ENCODE results near the gene HCFC1. TPM values are rescaled to one million over a fixed set of nuclear protein-coding genes. Genes with fewer than 3 reads are reported as not detected.

Gene HCFC1
- total and polyA plus RNA-seq, 4 donors: 13.1 to 56.3 (median 35.9) TPM

DNA sequence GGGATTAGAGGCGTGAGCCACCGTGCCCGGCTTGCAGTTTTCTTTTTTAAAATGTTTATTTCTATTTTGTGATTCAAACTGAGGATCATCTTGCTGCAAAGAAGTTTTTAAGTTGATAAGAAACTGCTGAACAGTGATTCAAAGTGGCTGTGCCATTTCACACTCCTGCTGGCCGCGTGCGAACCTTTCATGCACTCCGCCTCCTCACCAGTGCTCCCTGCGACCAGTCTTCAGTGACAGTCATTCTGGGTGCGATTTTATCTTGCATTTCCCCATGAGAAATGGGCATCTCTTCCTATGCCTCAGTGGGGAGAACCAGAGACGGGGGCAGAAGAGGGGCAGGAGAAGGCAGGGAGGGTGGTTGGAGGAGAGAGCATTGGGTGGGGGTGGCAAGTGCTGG is 22.4 kb upstream of the HCFC1 start:
- Histone ChIP-seq H3K27ac (ENCODE audit: low read depth, low read length) (no peak overlapping the region), H3K27me3 (ENCODE audit: control insufficient read depth, insufficient read depth, low read length) (no peaks in the 10 kb centered on the region), H3K4me1 (ENCODE audit: control insufficient read depth, insufficient read depth, low read length) (no peaks in the 10 kb centered on the region), H3K36me3 (ENCODE audit: control insufficient read depth, insufficient read depth, low read length) (no peaks in the 10 kb centered on the region), H3K4me3 (ENCODE audit: low read depth, low read length) (no peak overlapping the region), H3K9me3 (ENCODE audit: control insufficient read depth, insufficient read depth, low read length) (no peaks in the 10 kb centered on the region)
- DNase-seq (ENCODE audit: low read depth in 4 of 6, low spot score in 6 of 6): no peak
- WGBS (ENCODE audit: insufficient coverage): 86% methylated on average over 6 of the region's 10 CpGs

DNA sequence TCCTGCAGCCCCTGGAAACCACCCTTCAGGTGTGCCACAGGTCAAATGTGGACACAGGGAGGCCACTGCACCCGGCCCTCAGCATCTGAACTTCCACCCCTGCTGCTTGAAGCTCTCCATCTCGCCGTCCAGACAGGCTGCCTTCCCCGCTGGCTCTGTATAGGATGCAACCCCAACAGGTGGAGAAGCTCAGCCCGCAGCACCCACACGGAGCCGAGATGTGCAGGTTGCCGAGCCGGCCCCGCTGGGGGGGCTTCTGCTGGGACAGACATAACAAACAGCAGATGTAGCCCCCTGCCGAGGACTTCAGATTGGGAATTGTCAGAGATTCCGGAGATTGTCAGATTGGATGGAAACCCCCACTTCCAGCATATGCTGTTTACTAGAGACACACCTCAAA is 21.5 kb upstream of the HCFC1 start:
- WGBS (ENCODE audit: insufficient coverage): 85% methylated on average over 10 of the region's 12 CpGs
- Histone ChIP-seq H3K27me3 (ENCODE audit: control insufficient read depth, insufficient read depth, low read length) (no peaks in the 10 kb centered on the region), H3K4me1 (ENCODE audit: control insufficient read depth, insufficient read depth, low read length) (no peaks in the 10 kb centered on the region), H3K27ac (ENCODE audit: low read depth, low read length) (no peak overlapping the region), H3K36me3 (ENCODE audit: control insufficient read depth, insufficient read depth, low read length) (no peaks in the 10 kb centered on the region), H3K9me3 (ENCODE audit: control insufficient read depth, insufficient read depth, low read length) (no peaks in the 10 kb centered on the region), H3K4me3 (ENCODE audit: low read depth, low read length) (no peak overlapping the region)
- DNase-seq (ENCODE audit: low read depth in 4 of 6, low spot score in 6 of 6): no peak

DNA sequence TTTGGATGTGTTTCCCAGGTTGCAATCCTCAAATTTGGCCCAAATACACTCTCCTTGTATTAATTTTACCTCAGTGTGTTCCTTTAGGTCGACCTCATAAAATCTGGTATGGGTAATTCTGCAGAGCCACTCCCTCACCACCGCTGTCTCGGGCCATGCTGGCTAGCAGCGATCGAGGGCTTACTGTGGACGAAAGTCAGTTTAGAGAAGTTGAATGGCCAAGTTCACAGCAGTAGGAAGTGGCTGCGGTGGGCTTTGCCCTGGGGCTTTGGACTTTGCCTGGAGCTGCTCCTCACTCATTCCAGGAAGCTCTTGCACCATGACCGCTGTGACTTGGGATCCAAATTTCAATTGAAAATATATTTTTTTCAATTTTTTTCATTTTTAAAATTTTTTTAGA is 20.6 kb upstream of the HCFC1 start:
- Histone ChIP-seq H3K27ac (ENCODE audit: low read depth, low read length) (no peak overlapping the region), H3K36me3 (ENCODE audit: control insufficient read depth, insufficient read depth, low read length) (no peaks in the 10 kb centered on the region), H3K4me3 (ENCODE audit: low read depth, low read length) (no peak overlapping the region), H3K9me3 (ENCODE audit: control insufficient read depth, insufficient read depth, low read length) (no peaks in the 10 kb centered on the region), H3K4me1 (ENCODE audit: control insufficient read depth, insufficient read depth, low read length) (no peaks in the 10 kb centered on the region), H3K27me3 (ENCODE audit: control insufficient read depth, insufficient read depth, low read length) (no peaks in the 10 kb centered on the region)
- no peak for DNase-seq (ENCODE audit: low read depth in 4 of 6, low spot score in 6 of 6)
- WGBS (ENCODE audit: insufficient coverage): 92% methylated on average over 6 of the region's 8 CpGs

DNA sequence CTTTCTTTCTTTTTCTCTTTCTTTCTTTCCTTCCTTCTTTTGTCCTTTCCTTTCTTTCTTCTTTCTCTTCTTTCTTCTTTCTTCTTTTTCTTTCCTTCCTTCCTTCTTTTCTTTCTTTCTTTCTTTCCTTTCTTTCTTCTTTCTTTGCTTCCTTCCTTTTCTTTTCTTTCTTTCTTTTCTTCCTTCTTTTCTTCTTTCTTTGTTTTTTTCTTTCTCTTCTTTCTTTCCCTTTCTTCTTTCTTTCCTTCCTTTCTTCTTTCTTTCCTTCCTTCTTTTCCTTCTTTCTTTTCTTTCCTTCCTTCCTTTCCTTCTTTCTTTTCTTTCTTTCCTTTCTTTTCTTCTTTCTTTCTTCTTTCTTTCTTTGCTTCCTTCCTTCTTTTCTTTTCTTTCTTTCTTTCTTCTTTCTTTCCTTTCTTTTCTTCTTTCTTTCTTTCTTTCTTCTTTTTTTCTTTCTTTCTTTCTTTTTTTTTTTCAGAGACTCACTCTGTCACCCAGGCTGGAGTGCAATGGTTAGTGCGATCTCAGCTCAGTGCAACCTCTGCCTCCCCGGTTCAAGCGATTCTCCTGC is 19.5 kb upstream of the HCFC1 start:
- no peaks in the 10 kb centered on the region for H3K36me3 ChIP-seq (ENCODE audit: control insufficient read depth, insufficient read depth, low read length)
- DNase-seq (ENCODE audit: low read depth in 4 of 6, low spot score in 6 of 6): no peak
- H3K27me3 ChIP-seq (ENCODE audit: control insufficient read depth, insufficient read depth, low read length): no peaks in the 10 kb centered on the region
- H3K9me3 ChIP-seq (ENCODE audit: control insufficient read depth, insufficient read depth, low read length): no peaks in the 10 kb centered on the region
- no peaks in the 10 kb centered on the region for H3K4me1 ChIP-seq (ENCODE audit: control insufficient read depth, insufficient read depth, low read length)
- no peak overlapping the region for H3K4me3 ChIP-seq (ENCODE audit: low read depth, low read length)
- 100% methylated on average over 1 of the region's 3 CpGs for WGBS (ENCODE audit: insufficient coverage)
- H3K27ac ChIP-seq (ENCODE audit: low read depth, low read length): no peak overlapping the region

DNA sequence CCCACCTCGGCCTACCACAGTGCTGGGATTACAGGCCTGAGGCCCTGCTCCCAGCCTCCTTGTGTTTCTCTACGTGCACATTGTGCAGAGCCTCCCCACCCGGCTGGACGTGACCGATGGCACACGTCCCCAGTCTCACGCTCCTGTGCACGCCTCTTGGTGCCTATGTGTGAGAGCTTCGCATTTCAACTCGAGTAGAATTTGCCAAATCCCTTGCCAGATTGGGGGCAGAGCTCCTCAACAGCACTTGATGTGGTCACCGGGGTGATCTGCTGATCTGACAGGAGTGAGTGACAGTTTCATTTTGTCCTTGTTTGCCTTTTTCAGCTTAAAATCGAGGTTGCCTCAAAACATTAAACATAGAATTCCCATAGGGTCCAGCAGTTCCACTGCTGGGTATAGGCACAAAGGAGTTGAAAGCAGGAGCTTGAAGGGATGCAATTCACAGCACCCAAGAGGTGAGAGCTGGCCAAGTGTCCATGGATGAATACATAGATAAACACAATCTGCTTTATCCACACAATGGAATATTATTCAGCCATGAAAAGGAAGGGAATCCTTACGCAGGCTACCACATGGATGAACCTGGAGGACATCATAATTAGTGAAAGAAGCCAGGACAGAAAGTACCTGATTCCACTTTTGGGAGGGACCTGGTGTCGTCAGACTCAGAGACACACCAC is 18.5 kb upstream of the HCFC1 start:
- Histone ChIP-seq H3K4me3 (ENCODE audit: low read depth, low read length) (no peak overlapping the region), H3K9me3 (ENCODE audit: control insufficient read depth, insufficient read depth, low read length) (no peaks in the 10 kb centered on the region), H3K36me3 (ENCODE audit: control insufficient read depth, insufficient read depth, low read length) (no peaks in the 10 kb centered on the region), H3K27ac (ENCODE audit: low read depth, low read length) (no peak overlapping the region), H3K27me3 (ENCODE audit: control insufficient read depth, insufficient read depth, low read length) (no peaks in the 10 kb centered on the region), H3K4me1 (ENCODE audit: control insufficient read depth, insufficient read depth, low read length) (peaks cover 7% of the 10 kb centered on the region)
- DNase-seq (ENCODE audit: low read depth in 4 of 6, low spot score in 6 of 6): no peak
- 83% methylated on average over 10 of the region's 14 CpGs for WGBS (ENCODE audit: insufficient coverage)

DNA sequence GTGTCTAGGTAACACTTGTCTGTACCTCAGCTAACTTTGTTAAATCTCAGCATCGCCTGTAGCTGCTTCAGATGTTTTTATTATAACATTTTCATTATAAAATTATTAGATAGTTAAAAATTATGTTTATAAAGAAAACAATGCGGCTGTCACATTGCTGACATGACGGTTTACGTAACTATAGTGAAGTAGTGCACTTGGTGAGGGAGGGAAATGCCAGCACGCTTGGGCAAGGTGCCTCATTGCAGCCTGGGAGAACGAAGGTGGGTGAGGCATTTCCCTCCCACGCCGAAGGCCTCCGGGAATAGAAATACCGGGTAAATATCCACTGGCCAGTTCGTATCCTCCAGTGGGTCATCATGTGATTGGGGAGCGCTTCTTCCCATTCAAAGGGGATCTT is 16.9 kb upstream of the HCFC1 start:
- Histone ChIP-seq H3K36me3 (ENCODE audit: control insufficient read depth, insufficient read depth, low read length) (no peaks in the 10 kb centered on the region), H3K27me3 (ENCODE audit: control insufficient read depth, insufficient read depth, low read length) (peaks cover 2% of the 10 kb centered on the region), H3K9me3 (ENCODE audit: control insufficient read depth, insufficient read depth, low read length) (no peaks in the 10 kb centered on the region), H3K27ac (ENCODE audit: low read depth, low read length) (no peak overlapping the region), H3K4me1 (ENCODE audit: control insufficient read depth, insufficient read depth, low read length) (peaks cover 11% of the 10 kb centered on the region), H3K4me3 (ENCODE audit: low read depth, low read length) (no peak overlapping the region)
- DNase-seq (ENCODE audit: low read depth in 4 of 6, low spot score in 6 of 6): no peak
- WGBS (ENCODE audit: insufficient coverage): 92% methylated on average over 7 of the region's 12 CpGs

DNA sequence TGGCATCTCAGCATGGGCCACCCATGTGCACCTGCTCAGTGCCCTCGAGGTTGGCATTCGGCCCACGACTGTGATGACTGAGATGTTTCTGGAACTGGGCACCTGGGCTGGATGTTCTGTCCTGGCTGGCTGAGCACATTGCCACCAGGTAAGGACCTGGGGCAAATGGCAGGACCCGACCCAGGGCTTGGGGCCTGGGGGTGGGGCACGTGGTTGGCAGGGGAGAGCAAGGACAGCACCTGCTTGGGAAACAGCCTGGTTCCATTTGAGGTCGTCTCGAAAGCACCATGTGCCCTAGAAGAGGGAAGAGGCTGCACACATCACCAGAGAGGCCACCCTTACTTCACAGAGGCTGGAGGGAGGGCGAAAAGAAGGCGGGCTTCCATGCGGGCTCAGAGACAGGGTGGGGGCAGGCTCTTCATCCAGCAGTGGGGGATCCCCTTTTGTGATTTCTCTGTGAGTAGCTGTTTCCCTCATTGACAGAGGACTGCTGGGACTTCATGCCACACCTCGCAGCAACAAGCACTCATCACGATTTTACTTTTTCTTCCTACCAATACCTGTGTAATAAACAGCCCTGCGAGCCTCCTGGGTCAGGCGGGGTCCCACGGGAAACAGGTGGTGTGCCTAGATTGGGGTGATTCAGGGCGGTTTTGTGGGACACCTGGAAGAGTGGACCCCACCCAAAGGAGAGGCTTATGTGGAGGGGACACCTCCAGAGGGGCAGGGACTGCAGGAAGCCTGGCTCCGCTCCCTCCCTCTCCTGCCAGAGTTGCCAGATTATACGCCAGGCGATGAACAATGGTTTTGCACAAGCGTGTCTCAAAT is 12.9 kb upstream of the HCFC1 start:
- Histone ChIP-seq H3K4me1 (ENCODE audit: control insufficient read depth, insufficient read depth, low read length) (peaks cover 22% of the 10 kb centered on the region), H3K4me3 (ENCODE audit: low read depth, low read length) (no peak overlapping the region), H3K27me3 (ENCODE audit: control insufficient read depth, insufficient read depth, low read length) (peaks cover 4% of the 10 kb centered on the region), H3K9me3 (ENCODE audit: control insufficient read depth, insufficient read depth, low read length) (no peaks in the 10 kb centered on the region), H3K27ac (ENCODE audit: low read depth, low read length) (no peak overlapping the region), H3K36me3 (ENCODE audit: control insufficient read depth, insufficient read depth, low read length) (peaks cover 9% of the 10 kb centered on the region)
- 75% methylated on average over 8 of the region's 20 CpGs for WGBS (ENCODE audit: insufficient coverage)
- DNase-seq (ENCODE audit: low read depth in 4 of 6, low spot score in 6 of 6): no peak

DNA sequence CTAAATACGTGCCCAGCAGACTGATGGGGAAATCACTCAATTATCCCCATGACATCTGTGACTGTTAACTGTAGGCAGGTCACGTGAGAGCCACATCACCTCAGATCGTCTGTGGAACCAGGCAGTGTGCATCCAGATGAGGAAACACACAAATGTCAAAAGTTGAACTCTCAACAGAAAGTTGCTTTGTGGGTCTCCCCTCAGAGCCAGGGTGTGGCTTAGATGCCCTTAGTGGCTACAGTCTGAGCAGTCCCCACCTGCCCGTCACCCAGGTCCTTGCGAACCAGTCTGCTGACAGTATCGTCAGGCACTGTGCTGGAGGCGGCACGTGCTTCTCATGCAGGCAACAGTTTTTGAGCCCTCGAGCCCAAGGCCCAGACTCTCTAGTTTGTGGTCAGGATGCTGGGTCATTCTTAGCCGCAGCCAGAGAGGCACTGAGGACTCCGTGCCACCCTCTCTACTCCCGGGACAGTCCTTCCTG is 11.7 kb upstream of the HCFC1 start:
- peaks cover 4% of the 10 kb centered on the region for H3K27me3 ChIP-seq (ENCODE audit: control insufficient read depth, insufficient read depth, low read length)
- peaks cover 9% of the 10 kb centered on the region for H3K36me3 ChIP-seq (ENCODE audit: control insufficient read depth, insufficient read depth, low read length)
- no peaks in the 10 kb centered on the region for H3K9me3 ChIP-seq (ENCODE audit: control insufficient read depth, insufficient read depth, low read length)
- 79% methylated on average over 11 of the region's 12 CpGs for WGBS (ENCODE audit: insufficient coverage)
- H3K4me3 ChIP-seq (ENCODE audit: low read depth, low read length): no peak overlapping the region
- H3K27ac ChIP-seq (ENCODE audit: low read depth, low read length): no peak overlapping the region
- H3K4me1 ChIP-seq (ENCODE audit: control insufficient read depth, insufficient read depth, low read length): peaks cover 22% of the 10 kb centered on the region
- DNase-seq (ENCODE audit: low read depth in 4 of 6, low spot score in 6 of 6): no peak

DNA sequence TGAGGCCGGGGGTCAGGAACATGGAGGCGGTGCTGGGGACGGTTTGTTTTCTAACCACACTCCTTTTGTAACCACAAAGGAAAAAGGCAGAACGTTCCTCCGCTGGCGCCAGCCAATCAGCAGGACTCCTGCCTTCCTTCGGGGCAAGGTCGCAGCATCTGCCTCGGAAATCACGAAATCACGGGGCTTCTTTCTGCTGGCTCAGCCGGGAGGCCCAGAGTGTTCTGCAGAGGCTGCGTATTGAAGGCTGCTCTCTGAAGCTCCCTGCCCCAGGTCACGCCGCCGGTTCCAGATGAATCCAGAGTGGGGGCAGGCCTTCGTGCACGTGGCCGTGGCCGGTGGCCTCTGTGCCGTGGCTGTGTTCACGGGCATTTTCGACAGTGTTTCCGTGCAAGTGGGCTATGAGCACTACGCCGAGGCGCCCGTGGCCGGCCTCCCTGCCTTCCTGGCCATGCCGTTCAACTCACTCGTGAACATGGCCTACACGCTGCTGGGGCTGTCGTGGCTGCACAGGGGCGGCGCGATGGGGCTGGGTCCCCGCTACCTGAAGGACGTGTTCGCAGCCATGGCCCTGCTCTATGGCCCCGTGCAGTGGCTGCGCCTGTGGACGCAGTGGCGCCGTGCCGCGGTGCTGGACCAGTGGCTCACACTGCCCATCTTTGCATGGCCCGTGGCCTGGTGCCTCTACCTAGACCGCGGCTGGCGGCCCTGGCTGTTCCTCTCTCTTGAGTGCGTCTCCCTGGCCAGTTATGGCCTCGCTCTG is 10.3 kb upstream of the HCFC1 start:
- peaks cover 22% of the 10 kb centered on the region for H3K4me1 ChIP-seq (ENCODE audit: control insufficient read depth, insufficient read depth, low read length)
- 77% methylated on average over 52 of the region's 52 CpGs for WGBS (ENCODE audit: insufficient coverage)
- H3K36me3 ChIP-seq (ENCODE audit: control insufficient read depth, insufficient read depth, low read length): peaks cover 9% of the 10 kb centered on the region
- no peaks in the 10 kb centered on the region for H3K9me3 ChIP-seq (ENCODE audit: control insufficient read depth, insufficient read depth, low read length)
- DNase-seq (ENCODE audit: low read depth in 4 of 6, low spot score in 6 of 6): peak in 2 of 6 donors; percentile 36 to 79
- H3K27ac ChIP-seq (ENCODE audit: low read depth, low read length): no peak overlapping the region
- H3K4me3 ChIP-seq (ENCODE audit: low read depth, low read length): no peak overlapping the region
- peaks cover 4% of the 10 kb centered on the region for H3K27me3 ChIP-seq (ENCODE audit: control insufficient read depth, insufficient read depth, low read length)

Measured in spinal cord (tissue), 10 donors.